ENCODE measurements around the gene EVA1A. TPM values are rescaled to one million over a fixed set of nuclear protein-coding genes. Genes with fewer than 3 reads are reported as not detected.

Gene EVA1A
- total RNA-seq, 1 experiment from 2014 or later = 0.68 TPM

DNA sequence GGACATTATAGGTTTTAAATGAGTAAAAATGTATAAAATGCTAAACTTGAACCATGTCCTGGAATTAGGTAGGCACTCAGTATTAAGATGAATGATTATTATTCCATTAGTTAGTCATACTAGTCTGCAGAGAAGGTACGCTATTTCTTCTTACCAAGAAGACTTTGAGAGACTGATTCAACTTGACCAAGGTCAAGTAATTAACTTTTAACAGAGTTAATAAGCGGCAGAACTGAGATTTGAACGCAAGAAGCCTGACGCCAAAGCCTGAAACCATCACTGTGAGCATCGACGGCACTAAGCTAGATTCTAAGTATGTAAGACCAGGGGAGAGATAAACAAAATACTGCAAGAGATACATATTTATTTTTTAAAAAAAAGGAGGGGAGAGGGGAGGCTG is 2.6 kb downstream of the EVA1A start:
- Histone ChIP-seq H2BK5ac (ENCODE audit: insufficient read length, low read length) (no peak overlapping the region), H3K23me2 (ENCODE audit: insufficient read length, low read depth, low read length, poor library complexity, severe bottlenecking) (peaks cover 11% of the 10 kb centered on the region), H3K9me3 (ENCODE audit: control insufficient read depth, low read depth, low read length) (no peaks in the 10 kb centered on the region), H3K27me3 (ENCODE audit: insufficient read depth, low read length) (no peaks in the 10 kb centered on the region; the same call in 1 of the 2 replicates), H2BK15ac (ENCODE audit: low read depth, low read length) (no peak overlapping the region), H4K8ac (replicated peaks; ENCODE audit: insufficient read length, low read depth, low read length) (no peak overlapping the region), H2BK120ac (ENCODE audit: low read depth, low read length, poor library complexity, severe bottlenecking) (no peak overlapping the region), H2AK5ac (ENCODE audit: insufficient read length, low read length) (no peak overlapping the region), H3K9ac (ENCODE audit: extremely low read depth, insufficient read length, low read length) (no peak overlapping the region), H2AFZ (ENCODE audit: low read length) (no peak overlapping the region), H2BK20ac (ENCODE audit: low read depth, low read length, poor library complexity, severe bottlenecking) (no peak overlapping the region), H3K14ac (ENCODE audit: insufficient read depth, low read length) (no peak overlapping the region), H3K4ac (ENCODE audit: low read depth, low read length) (no peak overlapping the region), H3K79me1 (ENCODE audit: insufficient read depth, low read depth, low read length, poor library complexity, severe bottlenecking) (no peaks in the 10 kb centered on the region), H3K4me1 (ENCODE audit: insufficient read depth, low read length) (peaks cover 14% of the 10 kb centered on the region), H3T11ph (ENCODE audit: low read length) (no peak overlapping the region), H2BK12ac (ENCODE audit: insufficient read length, low read depth, low read length) (no peak overlapping the region), H3K27ac (ENCODE audit: insufficient read length, low read depth, low read length) (no peak overlapping the region), H3K18ac (ENCODE audit: insufficient read length, low read depth, low read length) (no peak overlapping the region), H3K56ac (ENCODE audit: insufficient read length, low read depth, low read length) (no peak overlapping the region), H3K23ac (ENCODE audit: insufficient read length, low read depth, low read length) (no peak overlapping the region), H4K91ac (ENCODE audit: insufficient read length, low read depth, low read length) (no peak overlapping the region), H4K5ac (ENCODE audit: insufficient read length, low read depth, low read length) (no peak overlapping the region), H4K20me1 (ENCODE audit: control insufficient read depth, insufficient read depth, insufficient read length) (no peaks in the 10 kb centered on the region), H3K79me2 (ENCODE audit: insufficient read depth, low read length) (no peaks in the 10 kb centered on the region), H3K4me2 (ENCODE audit: insufficient read depth, insufficient read length, low read length) (no peak overlapping the region)
- Mint-ChIP-seq H3K9me3 (no peaks in the 10 kb centered on the region), H3K4me3 (no peak overlapping the region), H3K4me1 (peaks cover 44 to 48% of the 10 kb centered on the region in 2 experiments), H3K27me3 (ENCODE audit: low read depth) (peaks cover 61% of the 10 kb centered on the region), H3K27ac (no peak overlapping the region), H3K36me3 (ENCODE audit: insufficient read depth in 1 of 3, low read depth in 3 of 3) (no peaks in the 10 kb centered on the region; a peak in 1 of 7 replicates)
- DNase-seq = no peak
- no CpG with 5 or more reads among the region's 6 CpGs for WGBS (ENCODE audit: extremely low coverage, insufficient read length, low lambda C conversion rate)
- TF ChIP-seq, protein P1, sequence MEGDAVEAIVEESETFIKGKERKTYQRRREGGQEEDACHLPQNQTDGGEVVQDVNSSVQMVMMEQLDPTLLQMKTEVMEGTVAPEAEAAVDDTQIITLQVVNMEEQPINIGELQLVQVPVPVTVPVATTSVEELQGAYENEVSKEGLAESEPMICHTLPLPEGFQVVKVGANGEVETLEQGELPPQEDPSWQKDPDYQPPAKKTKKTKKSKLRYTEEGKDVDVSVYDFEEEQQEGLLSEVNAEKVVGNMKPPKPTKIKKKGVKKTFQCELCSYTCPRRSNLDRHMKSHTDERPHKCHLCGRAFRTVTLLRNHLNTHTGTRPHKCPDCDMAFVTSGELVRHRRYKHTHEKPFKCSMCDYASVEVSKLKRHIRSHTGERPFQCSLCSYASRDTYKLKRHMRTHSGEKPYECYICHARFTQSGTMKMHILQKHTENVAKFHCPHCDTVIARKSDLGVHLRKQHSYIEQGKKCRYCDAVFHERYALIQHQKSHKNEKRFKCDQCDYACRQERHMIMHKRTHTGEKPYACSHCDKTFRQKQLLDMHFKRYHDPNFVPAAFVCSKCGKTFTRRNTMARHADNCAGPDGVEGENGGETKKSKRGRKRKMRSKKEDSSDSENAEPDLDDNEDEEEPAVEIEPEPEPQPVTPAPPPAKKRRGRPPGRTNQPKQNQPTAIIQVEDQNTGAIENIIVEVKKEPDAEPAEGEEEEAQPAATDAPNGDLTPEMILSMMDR (conservative IDR thresholded peaks at IDR 0.05) = no peak

All from H9 (cell line).